GM12865 (cell line): ENCODE data around the gene CLSTN3.

Source experiments
- DNase-seq: peaks from one replicate; pipeline ENCODE4 v3.0.0; 2010; ENCODE audit warnings: low read depth
- H3K4me3 ChIP-seq: 2 replicates; pipeline ENCODE4 v1.5.1; 2011; ENCODE audit warnings: mild to moderate bottlenecking, low read depth, low read length, control low read depth
- TF ChIP-seq, protein P1 (sequence below): IDR thresholded peaks from 2 replicates; pipeline ENCODE4 v1.5.1; 2011; ENCODE audit warnings: low read length, control low read depth, low read depth, inconsistent platforms; ENCODE audit not compliant: insufficient read depth; ENCODE audit errors: missing control alignments

Gene CLSTN3

DNA sequence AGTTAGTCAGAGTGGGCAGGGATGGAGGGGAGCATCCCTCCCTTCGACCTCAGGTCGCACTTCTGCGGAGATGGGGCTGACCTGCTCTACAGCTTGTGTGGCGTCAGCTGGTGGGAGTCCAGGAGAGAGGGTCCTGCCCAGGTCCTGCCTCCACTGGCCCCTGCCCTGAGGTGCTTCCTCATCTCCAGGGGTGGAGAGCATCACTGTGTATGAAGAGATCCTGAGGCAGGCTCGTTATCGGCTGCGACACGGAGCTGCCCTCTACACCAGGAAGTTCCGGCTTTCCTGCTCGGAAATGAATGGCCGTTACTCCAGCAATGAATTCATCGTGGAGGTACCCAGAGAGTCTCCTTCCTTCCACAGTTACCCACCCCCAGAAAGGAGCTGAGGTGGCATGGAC is 20.2 kb downstream of the CLSTN3 start:
- H3K4me3 ChIP-seq: no peak overlapping the region
- TF ChIP-seq, protein P1, sequence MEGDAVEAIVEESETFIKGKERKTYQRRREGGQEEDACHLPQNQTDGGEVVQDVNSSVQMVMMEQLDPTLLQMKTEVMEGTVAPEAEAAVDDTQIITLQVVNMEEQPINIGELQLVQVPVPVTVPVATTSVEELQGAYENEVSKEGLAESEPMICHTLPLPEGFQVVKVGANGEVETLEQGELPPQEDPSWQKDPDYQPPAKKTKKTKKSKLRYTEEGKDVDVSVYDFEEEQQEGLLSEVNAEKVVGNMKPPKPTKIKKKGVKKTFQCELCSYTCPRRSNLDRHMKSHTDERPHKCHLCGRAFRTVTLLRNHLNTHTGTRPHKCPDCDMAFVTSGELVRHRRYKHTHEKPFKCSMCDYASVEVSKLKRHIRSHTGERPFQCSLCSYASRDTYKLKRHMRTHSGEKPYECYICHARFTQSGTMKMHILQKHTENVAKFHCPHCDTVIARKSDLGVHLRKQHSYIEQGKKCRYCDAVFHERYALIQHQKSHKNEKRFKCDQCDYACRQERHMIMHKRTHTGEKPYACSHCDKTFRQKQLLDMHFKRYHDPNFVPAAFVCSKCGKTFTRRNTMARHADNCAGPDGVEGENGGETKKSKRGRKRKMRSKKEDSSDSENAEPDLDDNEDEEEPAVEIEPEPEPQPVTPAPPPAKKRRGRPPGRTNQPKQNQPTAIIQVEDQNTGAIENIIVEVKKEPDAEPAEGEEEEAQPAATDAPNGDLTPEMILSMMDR: no peak
- DNase-seq: no peak

- TF ChIP-seq, protein P1: no peak
- no peak for DNase-seq
- no peak overlapping the region for H3K4me3 ChIP-seq
Measured at GRCh38 chr12:7150841-7151240, 20.7 kb downstream of the CLSTN3 start.

DNA sequence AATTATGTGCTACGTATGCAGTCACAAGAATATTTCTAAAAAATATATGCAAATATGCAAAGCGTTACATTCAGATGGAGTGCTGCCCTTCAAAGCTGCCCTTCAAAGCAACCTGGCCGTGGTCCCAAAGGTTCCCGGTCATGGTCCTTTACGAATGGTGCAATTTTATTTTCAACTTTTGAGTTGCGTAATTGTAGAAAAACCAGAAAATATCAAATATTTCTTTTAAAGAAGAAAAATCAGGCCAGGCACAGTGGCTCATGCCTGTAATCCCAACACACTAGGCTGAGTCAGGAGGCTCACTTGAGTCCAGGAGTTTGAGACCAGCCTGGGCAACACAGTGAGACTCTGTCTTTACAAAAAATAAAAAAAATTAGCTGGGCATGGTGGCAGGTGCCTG is 21.4 kb downstream of the CLSTN3 start:
- H3K4me3 ChIP-seq: no peak overlapping the region
- DNase-seq: no peak
- TF ChIP-seq, protein P1: no peak

DNA sequence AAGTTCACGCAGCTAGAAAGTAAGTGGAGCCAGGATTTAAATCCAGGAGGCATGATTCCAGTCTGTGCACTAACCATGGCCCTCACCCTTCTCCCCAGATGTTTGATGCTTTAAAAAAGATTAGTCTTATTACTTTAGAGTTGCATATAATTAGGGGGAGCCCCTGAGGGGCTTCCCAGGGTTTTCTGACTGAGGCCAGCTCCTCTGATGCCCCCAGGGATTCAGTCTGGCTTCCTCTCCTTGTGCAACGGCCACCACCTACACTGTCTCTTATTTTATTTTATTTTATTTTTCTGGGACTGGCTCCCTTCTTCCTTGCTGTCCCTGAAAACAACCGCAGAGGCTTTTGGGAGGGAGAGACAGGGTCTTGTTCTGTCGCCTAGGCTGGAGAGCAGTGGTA is 22.6 kb downstream of the CLSTN3 start:
- no peak for DNase-seq
- H3K4me3 ChIP-seq: no peak overlapping the region
- TF ChIP-seq, protein P1: no peak

DNA sequence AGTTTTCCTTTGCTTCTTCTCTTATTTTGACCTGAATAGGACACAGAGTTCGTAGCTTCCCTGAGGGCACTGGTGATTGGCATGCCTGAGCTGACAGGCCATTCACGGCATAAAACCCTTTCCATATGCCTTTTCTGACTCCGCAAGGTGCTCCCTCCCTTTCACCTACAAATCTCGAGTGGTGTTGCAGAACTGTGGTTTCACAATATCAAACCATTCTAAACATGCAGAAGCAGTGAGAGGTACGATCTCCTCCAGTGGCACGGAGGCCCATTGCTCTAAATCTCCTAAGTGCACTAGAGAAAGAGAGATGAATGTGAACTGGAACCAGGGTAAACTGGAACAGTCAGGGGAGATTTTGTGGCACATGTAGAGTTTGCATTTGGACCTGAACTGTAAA is 23.9 kb downstream of the CLSTN3 start:
- TF ChIP-seq, protein P1: no peak
- no peak overlapping the region for H3K4me3 ChIP-seq
- DNase-seq: no peak

DNA sequence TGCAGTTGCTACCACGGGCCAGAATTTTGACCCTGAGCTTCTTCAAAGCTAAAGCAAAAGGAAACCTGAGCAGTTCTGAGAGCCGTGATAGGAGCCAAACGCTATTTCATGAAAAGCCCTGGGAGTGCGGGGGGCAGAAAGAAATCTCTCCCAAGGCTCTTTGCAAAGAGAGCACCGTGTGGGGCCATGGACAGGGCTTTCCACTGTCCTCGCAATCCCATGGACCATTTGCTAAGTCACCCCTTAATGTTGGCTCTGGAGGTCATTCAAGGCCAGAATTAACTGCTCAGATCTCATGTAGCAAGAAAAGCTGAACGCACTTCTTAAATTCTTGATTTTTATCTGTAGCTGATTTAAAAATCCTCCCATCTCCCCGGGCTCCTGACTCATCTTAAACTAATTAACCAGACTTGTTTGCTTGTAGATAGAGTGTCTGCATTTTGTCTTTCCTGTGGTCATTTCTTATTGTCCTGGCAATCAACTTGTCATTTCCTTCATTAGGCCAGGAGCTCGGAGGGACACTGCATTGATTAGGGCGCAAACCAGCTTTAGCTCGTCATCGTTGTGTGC is 24.8 kb downstream of the CLSTN3 start:
- TF ChIP-seq, protein P1: no peak
- no peak overlapping the region for H3K4me3 ChIP-seq
- no peak for DNase-seq

DNA sequence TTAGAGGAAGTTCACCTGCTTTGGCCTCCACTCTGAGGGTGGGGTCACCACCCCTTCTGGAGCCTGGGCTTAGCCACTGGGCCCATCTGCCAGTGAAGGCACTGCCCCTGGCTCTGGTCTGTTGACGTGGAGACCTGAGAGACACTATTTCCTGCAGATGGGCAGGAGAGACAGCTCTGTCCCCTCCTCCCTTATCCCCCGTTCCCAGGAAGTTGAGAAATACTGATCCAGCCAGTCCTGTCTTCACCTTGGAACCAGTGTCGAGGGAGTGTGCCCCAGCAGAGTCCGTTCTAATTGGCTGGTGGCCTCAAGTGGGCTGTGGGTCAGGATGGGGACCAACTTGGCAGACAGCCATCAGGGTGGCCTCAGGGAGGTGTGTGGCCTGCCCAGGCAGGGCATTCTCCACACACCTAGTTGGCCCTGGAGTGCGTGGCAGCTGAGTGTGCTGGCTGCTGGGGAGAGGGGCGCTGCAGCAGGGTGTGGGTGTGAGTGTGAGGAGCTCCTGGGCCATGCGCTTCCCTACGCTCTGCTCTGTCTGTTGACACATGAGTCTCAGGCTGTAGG is 25.4 kb downstream of the CLSTN3 start:
- TF ChIP-seq, protein P1: no peak
- DNase-seq: no peak
- H3K4me3 ChIP-seq: no peak overlapping the region
